ENCODE data around the gene KLC4.
"Not testable (repeated sequence)": the region's sequence is repeated elsewhere in the genome, so short reads cannot be mapped to it uniquely, and the experiment has no call there.

The KLC4 gene

GRCh38 chr6:43091436-43091991, 32.1 kb downstream of the KLC4 start:
- no peak for DNase-seq (ENCODE audit: low read depth in 3 of 3, low spot score in 1 of 3)

GRCh38 chr6:43092635-43093034, 33.2 kb downstream of the KLC4 start:
- no peak for DNase-seq (ENCODE audit: low read depth in 3 of 3, low spot score in 1 of 3)

GRCh38 chr6:43093436-43094289, 34.2 kb downstream of the KLC4 start:
- no peak for DNase-seq (ENCODE audit: low read depth in 3 of 3, low spot score in 1 of 3)

GRCh38 chr6:43095939-43096338, 36.5 kb downstream of the KLC4 start:
- no peak for DNase-seq (ENCODE audit: low read depth in 3 of 3, low spot score in 1 of 3)

GRCh38 chr6:43096451-43097097, 37.1 kb downstream of the KLC4 start:
- DNase-seq (ENCODE audit: low read depth in 3 of 3, low spot score in 1 of 3), result no peak

GRCh38 chr6:43097098-43097489, 37.7 kb downstream of the KLC4 start:
- no peak for DNase-seq (ENCODE audit: low read depth in 3 of 3, low spot score in 1 of 3)

- no peak for DNase-seq (ENCODE audit: low read depth in 3 of 3, low spot score in 1 of 3)
Measured at GRCh38 chr6:43097502-43097901, 38.1 kb downstream of the KLC4 start.

GRCh38 chr6:43101497-43101896, 42.1 kb downstream of the KLC4 start:
- no peak for DNase-seq (ENCODE audit: low read depth in 3 of 3, low spot score in 1 of 3)

- no peak for DNase-seq (ENCODE audit: low read depth in 3 of 3, low spot score in 1 of 3)
Measured at GRCh38 chr6:43103253-43103876, 43.9 kb downstream of the KLC4 start.

GRCh38 chr6:43105538-43106222, 46.2 kb downstream of the KLC4 start:
- no peak for DNase-seq (ENCODE audit: low read depth in 3 of 3, low spot score in 1 of 3)

GRCh38 chr6:43107344-43108062, 48.1 kb downstream of the KLC4 start:
- no peak for DNase-seq (ENCODE audit: low read depth in 3 of 3, low spot score in 1 of 3)

- no peak for DNase-seq (ENCODE audit: low read depth in 3 of 3, low spot score in 1 of 3)
Measured at GRCh38 chr6:43113431-43114260, 54.2 kb downstream of the KLC4 start.

GRCh38 chr6:43115365-43115764, 55.9 kb downstream of the KLC4 start:
- no peak for DNase-seq (ENCODE audit: low read depth in 3 of 3, low spot score in 1 of 3)

GRCh38 chr6:43117466-43117865, 58.0 kb downstream of the KLC4 start:
- DNase-seq (ENCODE audit: low read depth in 3 of 3, low spot score in 1 of 3), result not testable (repeated sequence)

GRCh38 chr6:43119482-43119881, 60.1 kb downstream of the KLC4 start:
- no peak for DNase-seq (ENCODE audit: low read depth in 3 of 3, low spot score in 1 of 3)

- no peak for DNase-seq (ENCODE audit: low read depth in 3 of 3, low spot score in 1 of 3)
Measured at GRCh38 chr6:43120101-43120763, 60.8 kb downstream of the KLC4 start.

GRCh38 chr6:43120944-43121913, 61.8 kb downstream of the KLC4 start:
- DNase-seq (ENCODE audit: low read depth in 3 of 3, low spot score in 1 of 3), result no peak

GRCh38 chr6:43122146-43122545, 62.7 kb downstream of the KLC4 start:
- DNase-seq (ENCODE audit: low read depth in 3 of 3, low spot score in 1 of 3), result no peak
